Keratinocyte (primary cell): ENCODE data around the gene SYT1.
"Not testable (repeated sequence)": the region's sequence is repeated elsewhere in the genome, so short reads cannot be mapped to it uniquely, and the experiment has no call there.

Experiments
- EZH2 ChIP-seq: IDR thresholded peaks from one replicate; pipeline ENCODE4 v1.6.1; 2012; ENCODE audit warnings: inconsistent platforms, mild to moderate bottlenecking, low read length, moderate library complexity
- TF ChIP-seq, protein P1 (sequence below), 3 experiments: IDR thresholded peaks in 1 of 3; conservative IDR thresholded peaks in 1 of 3; optimal IDR thresholded peaks in 1 of 3; 2 replicates in 2 of 3; 3 replicates in 1 of 3; pipeline versions ENCODE3 to v1.5.1; 2011; ENCODE audit warnings: low read length in 3 of 3, mild to moderate bottlenecking in 3 of 3, moderate library complexity in 2 of 3, control low read depth in 1 of 3, inconsistent platforms in 1 of 3; ENCODE audit not compliant: insufficient read depth in 2 of 3; ENCODE audit errors: extremely low read depth in 1 of 3

DNA sequence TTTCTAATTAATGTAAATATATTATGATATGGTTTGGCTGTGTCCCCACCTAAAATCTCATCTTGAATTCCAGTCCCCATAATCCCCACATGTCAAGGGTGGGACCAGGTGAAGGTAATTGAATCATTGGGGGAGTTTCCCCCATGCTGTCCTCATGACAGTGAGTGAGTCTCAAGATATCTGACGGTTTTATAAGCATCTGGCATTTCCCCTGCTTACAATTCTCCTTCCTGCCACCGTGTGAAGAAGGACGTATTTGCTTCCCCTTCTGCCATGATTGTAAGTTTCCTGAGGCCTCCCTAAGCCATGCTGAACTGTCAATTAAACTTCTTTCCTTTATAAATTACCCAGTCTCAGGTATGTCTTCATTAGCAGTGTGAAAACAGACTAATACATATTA lies 562.2 kb downstream of the SYT1 start:
- TF ChIP-seq, protein P1, sequence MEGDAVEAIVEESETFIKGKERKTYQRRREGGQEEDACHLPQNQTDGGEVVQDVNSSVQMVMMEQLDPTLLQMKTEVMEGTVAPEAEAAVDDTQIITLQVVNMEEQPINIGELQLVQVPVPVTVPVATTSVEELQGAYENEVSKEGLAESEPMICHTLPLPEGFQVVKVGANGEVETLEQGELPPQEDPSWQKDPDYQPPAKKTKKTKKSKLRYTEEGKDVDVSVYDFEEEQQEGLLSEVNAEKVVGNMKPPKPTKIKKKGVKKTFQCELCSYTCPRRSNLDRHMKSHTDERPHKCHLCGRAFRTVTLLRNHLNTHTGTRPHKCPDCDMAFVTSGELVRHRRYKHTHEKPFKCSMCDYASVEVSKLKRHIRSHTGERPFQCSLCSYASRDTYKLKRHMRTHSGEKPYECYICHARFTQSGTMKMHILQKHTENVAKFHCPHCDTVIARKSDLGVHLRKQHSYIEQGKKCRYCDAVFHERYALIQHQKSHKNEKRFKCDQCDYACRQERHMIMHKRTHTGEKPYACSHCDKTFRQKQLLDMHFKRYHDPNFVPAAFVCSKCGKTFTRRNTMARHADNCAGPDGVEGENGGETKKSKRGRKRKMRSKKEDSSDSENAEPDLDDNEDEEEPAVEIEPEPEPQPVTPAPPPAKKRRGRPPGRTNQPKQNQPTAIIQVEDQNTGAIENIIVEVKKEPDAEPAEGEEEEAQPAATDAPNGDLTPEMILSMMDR (optimal IDR thresholded peaks at IDR 0.05 in 1 of 3, IDR thresholded peaks at IDR 0.05 in 1 of 3, conservative IDR thresholded peaks at IDR 0.05 in 1 of 3; ENCODE audit: extremely low read depth in 1 of 3, insufficient read depth in 2 of 3, low read length in 3 of 3): not testable (repeated sequence)
- TF ChIP-seq EZH2: not testable (repeated sequence)
